Peyer's patch (tissue), 4 donors: ENCODE measurements around the gene BCR.

Experiments used
- POLR2A ChIP-seq, 2 donors: fragments of 450-650 bp; IDR thresholded peaks; one replicate each; pipeline ENCODE4 v1.5.1; 2017; ENCODE audit warnings: antibody characterized with exemption in 2 of 2, mild to moderate bottlenecking in 2 of 2, moderate library complexity in 2 of 2
- TF ChIP-seq, protein P1 (sequence below), 6 experiments: fragments of 450-650 bp in 4 of 6; fragments of 200-600 bp in 2 of 6; sonication (generic) in 1 of 6; IDR thresholded peaks; one replicate each; pipeline ENCODE4 v1.5.1; 2017 to 2019; ENCODE audit warnings: antibody characterized with exemption in 6 of 6, mild to moderate bottlenecking in 3 of 6, moderate library complexity in 1 of 6

DNA sequence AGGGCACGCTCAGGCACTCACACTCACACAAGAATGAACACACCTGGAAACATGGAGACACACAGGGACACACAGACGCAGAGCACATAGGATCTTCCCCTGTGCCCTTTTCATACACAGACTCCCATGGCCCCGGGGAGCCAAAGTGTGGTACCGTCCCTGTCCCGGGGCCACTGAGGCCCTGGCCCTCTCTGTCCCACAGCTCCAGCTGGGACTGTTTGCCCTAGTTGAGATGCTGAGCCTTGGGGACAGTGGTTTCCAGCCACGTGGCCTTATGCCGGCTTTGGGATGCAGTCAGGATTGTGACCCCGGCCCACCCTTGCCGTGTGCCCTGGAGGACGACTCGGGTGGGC, 100.7 kb downstream of the BCR start:
- TF ChIP-seq, protein P1, sequence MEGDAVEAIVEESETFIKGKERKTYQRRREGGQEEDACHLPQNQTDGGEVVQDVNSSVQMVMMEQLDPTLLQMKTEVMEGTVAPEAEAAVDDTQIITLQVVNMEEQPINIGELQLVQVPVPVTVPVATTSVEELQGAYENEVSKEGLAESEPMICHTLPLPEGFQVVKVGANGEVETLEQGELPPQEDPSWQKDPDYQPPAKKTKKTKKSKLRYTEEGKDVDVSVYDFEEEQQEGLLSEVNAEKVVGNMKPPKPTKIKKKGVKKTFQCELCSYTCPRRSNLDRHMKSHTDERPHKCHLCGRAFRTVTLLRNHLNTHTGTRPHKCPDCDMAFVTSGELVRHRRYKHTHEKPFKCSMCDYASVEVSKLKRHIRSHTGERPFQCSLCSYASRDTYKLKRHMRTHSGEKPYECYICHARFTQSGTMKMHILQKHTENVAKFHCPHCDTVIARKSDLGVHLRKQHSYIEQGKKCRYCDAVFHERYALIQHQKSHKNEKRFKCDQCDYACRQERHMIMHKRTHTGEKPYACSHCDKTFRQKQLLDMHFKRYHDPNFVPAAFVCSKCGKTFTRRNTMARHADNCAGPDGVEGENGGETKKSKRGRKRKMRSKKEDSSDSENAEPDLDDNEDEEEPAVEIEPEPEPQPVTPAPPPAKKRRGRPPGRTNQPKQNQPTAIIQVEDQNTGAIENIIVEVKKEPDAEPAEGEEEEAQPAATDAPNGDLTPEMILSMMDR (IDR thresholded peaks at IDR 0.05), result no peak
- TF ChIP-seq POLR2A (IDR thresholded peaks at IDR 0.05), result no peak
